ENCODE data around the gene CAPZA1. TPM values are rescaled to one million over a fixed set of nuclear protein-coding genes. Genes with fewer than 3 reads are reported as not detected.

CAPZA1 gene
- total and polyA plus RNA-seq, 10 donors = 105 to 354 (median 196) TPM

DNA sequence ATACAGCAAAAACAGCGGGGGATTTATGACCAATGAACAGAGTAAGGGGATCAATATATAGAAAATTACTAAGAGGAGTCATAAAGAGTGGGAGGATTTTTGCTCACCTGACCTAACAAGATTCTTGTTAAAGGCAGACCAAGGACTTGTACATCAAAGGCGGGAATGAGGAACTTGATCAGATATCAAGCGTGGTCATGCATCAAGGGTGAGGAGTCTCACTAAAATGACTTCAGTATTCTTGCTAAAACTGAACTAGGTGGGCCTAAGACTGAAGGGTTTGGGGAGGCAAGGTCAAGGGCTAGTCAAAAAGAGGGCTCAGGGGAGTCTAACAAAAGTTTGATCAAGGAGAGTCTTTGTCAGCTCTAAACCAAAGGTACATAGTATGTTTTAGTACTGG is 56.9 kb downstream of the CAPZA1 start:
- no peak overlapping the region for H3K4me3 ChIP-seq
- TF ChIP-seq POLR2A (IDR thresholded peaks at IDR 0.05) (no peak), POLR2AphosphoS5 (IDR thresholded peaks at IDR 0.05) (no peak)
- TF ChIP-seq, protein P1, sequence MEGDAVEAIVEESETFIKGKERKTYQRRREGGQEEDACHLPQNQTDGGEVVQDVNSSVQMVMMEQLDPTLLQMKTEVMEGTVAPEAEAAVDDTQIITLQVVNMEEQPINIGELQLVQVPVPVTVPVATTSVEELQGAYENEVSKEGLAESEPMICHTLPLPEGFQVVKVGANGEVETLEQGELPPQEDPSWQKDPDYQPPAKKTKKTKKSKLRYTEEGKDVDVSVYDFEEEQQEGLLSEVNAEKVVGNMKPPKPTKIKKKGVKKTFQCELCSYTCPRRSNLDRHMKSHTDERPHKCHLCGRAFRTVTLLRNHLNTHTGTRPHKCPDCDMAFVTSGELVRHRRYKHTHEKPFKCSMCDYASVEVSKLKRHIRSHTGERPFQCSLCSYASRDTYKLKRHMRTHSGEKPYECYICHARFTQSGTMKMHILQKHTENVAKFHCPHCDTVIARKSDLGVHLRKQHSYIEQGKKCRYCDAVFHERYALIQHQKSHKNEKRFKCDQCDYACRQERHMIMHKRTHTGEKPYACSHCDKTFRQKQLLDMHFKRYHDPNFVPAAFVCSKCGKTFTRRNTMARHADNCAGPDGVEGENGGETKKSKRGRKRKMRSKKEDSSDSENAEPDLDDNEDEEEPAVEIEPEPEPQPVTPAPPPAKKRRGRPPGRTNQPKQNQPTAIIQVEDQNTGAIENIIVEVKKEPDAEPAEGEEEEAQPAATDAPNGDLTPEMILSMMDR (IDR thresholded peaks at IDR 0.05 in 8 of 11, conservative IDR thresholded peaks at IDR 0.05 in 3 of 11) = no peak
- peak overlapping the region in 4 of 8 donors; percentile 4 to 94 (median 30) for H3K27ac ChIP-seq
- WGBS, 5 donors = 65 to 71% (median 67%) methylated on average over 3 of the region's 3 CpGs
- no peaks in the 10 kb centered on the region for H3K9me3 ChIP-seq
- DNase-seq = no peak
- no peaks in the 10 kb centered on the region for H3K27me3 ChIP-seq (replicated peaks in 1 of 7)
- peaks cover 18 to 60% (median 42%) of the 10 kb centered on the region in 6 donors for H3K4me1 ChIP-seq
- peaks cover 0 to 12% (median 7%) of the 10 kb centered on the region in 6 donors for H3K36me3 ChIP-seq
- intact Hi-C loops (cut with DNase I; ENCODE audit: low total_unique reads) = loop anchor here (10.0 kb wide), 1 partner anchor 52 kb away; no protein-coding TSS in a partner anchor

DNA sequence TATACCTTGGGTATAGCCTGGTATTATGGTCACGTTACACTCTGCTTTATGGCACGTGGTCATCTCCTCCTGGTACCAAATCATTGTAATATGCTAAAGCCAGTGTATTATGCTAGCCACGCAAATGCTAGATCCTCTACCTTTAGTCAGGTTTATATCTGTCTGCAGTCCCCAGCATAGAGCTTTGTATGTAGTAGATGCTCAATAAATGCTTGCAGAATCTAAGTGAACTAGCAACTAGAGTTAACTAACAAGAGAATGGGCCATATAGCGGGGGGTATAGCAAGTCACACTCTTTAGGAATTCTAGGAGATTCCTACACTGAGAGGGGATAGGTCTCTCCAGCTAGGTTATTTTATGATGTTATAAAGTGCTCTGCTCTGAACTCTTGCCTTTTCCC is 57.9 kb downstream of the CAPZA1 start:
- intact Hi-C loops (cut with DNase I; ENCODE audit: low total_unique reads) = loop anchor here (10.0 kb wide), 1 partner anchor 53 kb away; no protein-coding TSS in a partner anchor
- no peak for TF ChIP-seq POLR2A (IDR thresholded peaks at IDR 0.05)
- no peak for TF ChIP-seq POLR2AphosphoS5 (IDR thresholded peaks at IDR 0.05)
- TF ChIP-seq, protein P1 (IDR thresholded peaks at IDR 0.05 in 8 of 11, conservative IDR thresholded peaks at IDR 0.05 in 3 of 11) = no peak
- Histone ChIP-seq H3K27ac (peak overlapping the region in 2 of 8 donors; percentile 42 to 94), H3K4me1 (peaks cover 18 to 60% (median 42%) of the 10 kb centered on the region in 6 donors), H3K9me3 (no peaks in the 10 kb centered on the region), H3K27me3 (replicated peaks in 1 of 7) (no peaks in the 10 kb centered on the region), H3K36me3 (peaks cover 0 to 2% (median under 1%) of the 10 kb centered on the region in 6 donors), H3K4me3 (no peak overlapping the region)
- DNase-seq = no peak
- 98% methylated on average over 4 of the region's 4 CpGs for WGBS, 5 donors

DNA sequence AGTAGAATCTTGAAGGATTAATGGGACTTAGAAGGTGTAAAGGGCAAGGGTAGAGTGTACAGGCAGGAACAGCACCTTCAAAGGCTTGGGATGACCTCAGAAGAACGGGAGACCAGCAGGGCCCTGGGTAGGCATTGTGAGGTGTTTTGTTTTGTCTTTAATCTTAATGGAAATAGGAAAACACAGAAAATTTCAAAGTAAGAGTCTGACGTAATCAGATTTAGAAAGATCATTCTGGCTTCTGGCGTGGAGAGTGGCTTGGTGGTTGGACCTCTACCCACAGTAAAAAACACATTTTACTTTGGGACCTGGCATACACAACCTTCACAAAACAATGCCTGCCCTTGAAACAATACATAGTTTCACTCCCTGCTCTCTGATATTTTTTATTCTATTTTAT is 59.0 kb downstream of the CAPZA1 start:
- no peaks in the 10 kb centered on the region for H3K27me3 ChIP-seq (replicated peaks in 1 of 7)
- no peak overlapping the region for H3K4me3 ChIP-seq
- no peaks in the 10 kb centered on the region for H3K9me3 ChIP-seq
- H3K27ac ChIP-seq = peak overlapping the region in 7 of 8 donors; percentile 9 to 94 (median 48)
- intact Hi-C loops (cut with DNase I; ENCODE audit: low total_unique reads) = loop anchor here (10.0 kb wide), 1 partner anchor 54 kb away; no protein-coding TSS in a partner anchor
- peaks cover 15 to 50% (median 37%) of the 10 kb centered on the region in 6 donors for H3K4me1 ChIP-seq
- WGBS, 5 donors = 58 to 72% (median 69%) methylated on average over 3 of the region's 3 CpGs
- no peaks in the 10 kb centered on the region for H3K36me3 ChIP-seq
- no peak for DNase-seq
- TF ChIP-seq POLR2A (IDR thresholded peaks at IDR 0.05) = no peak
- TF ChIP-seq, protein P1 (IDR thresholded peaks at IDR 0.05 in 8 of 11, conservative IDR thresholded peaks at IDR 0.05 in 3 of 11) = no peak
- no peak for TF ChIP-seq POLR2AphosphoS5 (IDR thresholded peaks at IDR 0.05)

DNA sequence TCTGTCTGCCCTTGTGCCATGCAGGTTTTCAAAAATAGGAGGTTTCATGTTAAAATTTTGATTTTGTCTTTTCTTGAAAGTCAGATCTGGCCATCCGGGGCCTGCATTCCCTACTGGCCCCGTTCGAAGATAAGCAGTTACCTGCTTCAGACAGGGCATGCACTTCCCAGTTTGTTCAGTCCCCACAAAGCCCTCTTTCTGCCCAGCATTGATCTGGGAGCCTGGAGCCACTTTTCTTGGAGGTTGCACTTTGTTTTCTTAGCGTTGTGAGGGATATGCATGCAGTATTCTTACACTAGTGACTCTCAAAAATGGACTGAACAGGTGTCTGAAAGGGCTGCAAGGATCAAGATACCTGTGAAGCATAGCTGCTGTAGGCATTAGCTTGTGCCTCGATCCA is 66.3 kb downstream of the CAPZA1 start:
- no peak for DNase-seq
- Histone ChIP-seq H3K4me1 (peaks cover 0 to 29% (median 7%) of the 10 kb centered on the region in 6 donors), H3K9me3 (no peaks in the 10 kb centered on the region), H3K4me3 (no peak overlapping the region), H3K27ac (no peak overlapping the region), H3K27me3 (replicated peaks in 1 of 7) (no peaks in the 10 kb centered on the region), H3K36me3 (peaks cover 0 to 34% (median 13%) of the 10 kb centered on the region in 6 donors)
- no peak for TF ChIP-seq POLR2A (IDR thresholded peaks at IDR 0.05)
- TF ChIP-seq, protein P1 (IDR thresholded peaks at IDR 0.05 in 8 of 11, conservative IDR thresholded peaks at IDR 0.05 in 3 of 11) = no peak
- WGBS, 5 donors = 86 to 95% (median 94%) methylated on average over 4 to 5 of the region's 5 CpGs
- intact Hi-C loops (cut with DNase I; ENCODE audit: low total_unique reads) = no loop called here
